H9 (cell line): ENCODE results near the gene MMS19. TPM values are rescaled to one million over a fixed set of nuclear protein-coding genes. Genes with fewer than 3 reads are reported as not detected.

Experiments
- DNase-seq: peaks from one replicate; pipeline ENCODE4 v3.0.0-alpha.2; 2017
- H2AFZ ChIP-seq: one replicate; pipeline ENCODE4 v1.6.1; 2013; ENCODE audit warnings: mild to moderate bottlenecking, low read length, control low read depth, moderate library complexity
- H2AK5ac ChIP-seq: 2 replicates; pipeline ENCODE4 v1.6.1; 2013; ENCODE audit warnings: low read length, control low read depth, mixed read lengths; ENCODE audit not compliant: insufficient read length
- H2BK120ac ChIP-seq: one replicate; pipeline ENCODE4 v1.6.1; 2013; ENCODE audit warnings: low read depth, mild to moderate bottlenecking, low read length, control low read depth, inconsistent platforms; ENCODE audit not compliant: poor library complexity, severe bottlenecking
- H2BK12ac ChIP-seq: 2 replicates; pipeline ENCODE4 v1.6.1; 2013; ENCODE audit warnings: low read length, control low read depth, mixed read lengths, low read depth; ENCODE audit not compliant: insufficient read length
- H2BK15ac ChIP-seq: 2 replicates; pipeline ENCODE4 v1.6.1; 2013; ENCODE audit warnings: low read depth, low read length, control low read depth
- H2BK20ac ChIP-seq: one replicate; pipeline ENCODE4 v1.6.1; 2013; ENCODE audit warnings: low read depth, mild to moderate bottlenecking, low read length, control low read depth, inconsistent platforms; ENCODE audit not compliant: poor library complexity, severe bottlenecking
- H2BK5ac ChIP-seq: 2 replicates; pipeline ENCODE4 v1.6.1; 2013; ENCODE audit warnings: low read length, control low read depth, mixed read lengths; ENCODE audit not compliant: insufficient read length
- H3K14ac ChIP-seq: 2 replicates; pipeline ENCODE4 v1.6.1; 2013; ENCODE audit warnings: low read length, control low read depth; ENCODE audit not compliant: insufficient read depth
- H3K18ac ChIP-seq: 2 replicates; pipeline ENCODE4 v1.6.1; 2013; ENCODE audit warnings: low read depth, mild to moderate bottlenecking, mixed read lengths, low read length, control low read depth; ENCODE audit not compliant: insufficient read length
- H3K23ac ChIP-seq: 2 replicates; pipeline ENCODE4 v1.6.1; 2013; ENCODE audit warnings: low read length, control low read depth, mixed read lengths, low read depth; ENCODE audit not compliant: insufficient read length
- H3K23me2 ChIP-seq: 2 replicates; pipeline ENCODE4 v1.6.1; 2013; ENCODE audit warnings: low read depth, mild to moderate bottlenecking, mixed read lengths, low read length, control low read depth; ENCODE audit not compliant: insufficient read length, poor library complexity, severe bottlenecking
- H3K27ac ChIP-seq: 2 replicates; pipeline ENCODE4 v1.5.1; 2013; ENCODE audit warnings: low read length, control low read depth, mixed read lengths, low read depth; ENCODE audit not compliant: insufficient read length
- H3K27me3 ChIP-seq: 2 replicates; pipeline ENCODE4 v1.6.1; 2013; ENCODE audit warnings: low read length, control low read depth, inconsistent platforms; ENCODE audit not compliant: insufficient read depth
- H3K4ac ChIP-seq: 2 replicates; pipeline ENCODE4 v1.6.1; 2013; ENCODE audit warnings: low read depth, mild to moderate bottlenecking, control low read depth, inconsistent platforms, low read length, moderate library complexity
- H3K4me1 ChIP-seq: 2 replicates; pipeline ENCODE4 v1.6.1; 2013; ENCODE audit warnings: low read length, control low read depth, inconsistent platforms; ENCODE audit not compliant: insufficient read depth
- H3K4me2 ChIP-seq: 2 replicates; pipeline ENCODE4 v1.6.1; 2013; ENCODE audit warnings: low read length, control low read depth, mixed read lengths; ENCODE audit not compliant: insufficient read length, insufficient read depth
- H3K56ac ChIP-seq: 2 replicates; pipeline ENCODE4 v1.6.1; 2013; ENCODE audit warnings: low read depth, mild to moderate bottlenecking, mixed read lengths, low read length, control low read depth; ENCODE audit not compliant: insufficient read length
- H3K79me1 ChIP-seq: 2 replicates; pipeline ENCODE4 v1.6.1; 2013; ENCODE audit warnings: low read depth, mild to moderate bottlenecking, moderate library complexity, low read length, control low read depth, inconsistent platforms; ENCODE audit not compliant: insufficient read depth, poor library complexity, severe bottlenecking
- H3K79me2 ChIP-seq: 2 replicates; pipeline ENCODE4 v1.6.1; 2013; ENCODE audit warnings: low read length, control low read depth, inconsistent platforms; ENCODE audit not compliant: insufficient read depth
- H3K9ac ChIP-seq: 2 replicates; pipeline ENCODE4 v1.6.1; 2013; ENCODE audit warnings: low read length, control low read depth, mixed read lengths; ENCODE audit not compliant: insufficient read length; ENCODE audit errors: extremely low read depth
- H3K9me3 ChIP-seq: one replicate; pipeline ENCODE4 v1.6.1; 2013; ENCODE audit warnings: low read depth, low read length, inconsistent platforms; ENCODE audit not compliant: control insufficient read depth
- H3T11ph ChIP-seq: one replicate; pipeline ENCODE4 v1.6.1; 2013; ENCODE audit warnings: mild to moderate bottlenecking, low read length, control low read depth, inconsistent platforms
- H4K20me1 ChIP-seq: one replicate; pipeline ENCODE4 v1.6.1; 2013; ENCODE audit not compliant: control insufficient read depth, insufficient read length, insufficient read depth
- H4K5ac ChIP-seq: 2 replicates; pipeline ENCODE4 v1.6.1; 2013; ENCODE audit warnings: low read depth, mild to moderate bottlenecking, mixed read lengths, low read length, control low read depth; ENCODE audit not compliant: insufficient read length
- H4K8ac ChIP-seq: replicated peaks from 2 replicates; pipeline ENCODE4 v1.6.1; 2013; ENCODE audit warnings: low read length, control low read depth, mixed read lengths, low read depth; ENCODE audit not compliant: insufficient read length
- H4K91ac ChIP-seq: 2 replicates; pipeline ENCODE4 v1.6.1; 2013; ENCODE audit warnings: low read depth, mild to moderate bottlenecking, moderate library complexity, mixed read lengths, low read length, control low read depth; ENCODE audit not compliant: insufficient read length
- H3K27ac Mint-ChIP-seq, 3 experiments: 2 replicates in 2 of 3; 3 replicates in 1 of 3; pipeline ENCODE4 v1.8.0; 2020 to 2021; ENCODE audit warnings: mixed read lengths in 3 of 3, mild to moderate bottlenecking in 1 of 3, moderate library complexity in 1 of 3
- H3K27me3 Mint-ChIP-seq: 2 replicates; pipeline ENCODE4 v1.8.0; 2021; ENCODE audit warnings: low read depth, mild to moderate bottlenecking, moderate library complexity, mixed read lengths
- H3K36me3 Mint-ChIP-seq, 3 experiments: 2 replicates in 2 of 3; 3 replicates in 1 of 3; pipeline ENCODE4 v1.8.0; 2020 to 2021; ENCODE audit warnings: low read depth in 3 of 3, mixed read lengths in 3 of 3; ENCODE audit not compliant: insufficient read depth in 1 of 3
- H3K4me1 Mint-ChIP-seq, 2 experiments: 2 replicates each; pipeline ENCODE4 v1.8.0; 2020; ENCODE audit warnings: mixed read lengths in 2 of 2
- H3K4me3 Mint-ChIP-seq, 2 experiments: 2 replicates in 1 of 2; 3 replicates in 1 of 2; pipeline ENCODE4 v1.8.0; 2020 to 2021; ENCODE audit warnings: mild to moderate bottlenecking in 2 of 2, mixed read lengths in 2 of 2, moderate library complexity in 1 of 2
- H3K9me3 Mint-ChIP-seq, 2 experiments: 2 replicates in 1 of 2; 3 replicates in 1 of 2; pipeline ENCODE4 v1.8.0; 2020; ENCODE audit warnings: mild to moderate bottlenecking in 2 of 2, mixed read lengths in 2 of 2, moderate library complexity in 1 of 2
- CTCF ChIP-seq: fragments of 200-600 bp; sonication (generic); conservative IDR thresholded peaks from 3 replicates; pipeline ENCODE4 v1.8.0; 2021; ENCODE audit warnings: antibody characterized with exemption, mild to moderate bottlenecking
- WGBS: extraction: QIAGEN DNeasy Blood & Tissue Kit; methylation state at CpG from one replicate; pipeline ENCODE4 v1.1.7; 2013; ENCODE audit warnings: missing lambda C conversion rate, low lambda C conversion rate, mixed read lengths; ENCODE audit not compliant: insufficient read length; ENCODE audit errors: extremely low coverage; 5-methylcytosine and 5-hydroxymethylcytosine counted together
- total RNA-seq: library from RNA; stranded (reverse); gene quantifications from 2 replicates; pipeline ENCODE4 v1.2.1, GENCODE V29; 2021

MMS19 gene
- total RNA-seq, 1 experiment from 2014 or later = 102 TPM

GRCh38 chr10:97490592-97490991, 7.6 kb downstream of the MMS19 start:
- H3K4me2 ChIP-seq = no peak overlapping the region
- H3K9me3 ChIP-seq = no peaks in the 10 kb centered on the region
- no peak overlapping the region for H2BK5ac ChIP-seq
- no peak overlapping the region for H3K4me3 Mint-ChIP-seq
- no peaks in the 10 kb centered on the region for H3K27me3 ChIP-seq
- H3K36me3 Mint-ChIP-seq = peaks cover 0 to 17% (median 17%) of the 10 kb centered on the region in 3 experiments; a peak in 5 of 7 replicates
- no peaks in the 10 kb centered on the region for H3K9me3 Mint-ChIP-seq
- no peak overlapping the region for H3K9ac ChIP-seq
- no CpG with 5 or more reads among the region's 2 CpGs for WGBS
- no peak overlapping the region for H2AFZ ChIP-seq
- no peak overlapping the region for H3K18ac ChIP-seq
- no peak overlapping the region for H2BK12ac ChIP-seq
- H3K27ac ChIP-seq = no peak overlapping the region
- H3K4ac ChIP-seq = no peak overlapping the region
- H3K27me3 Mint-ChIP-seq = no peaks in the 10 kb centered on the region; the same call in 1 of the 2 replicates
- no peak for DNase-seq
- no peak overlapping the region for H3K14ac ChIP-seq
- no peak overlapping the region for H2AK5ac ChIP-seq
- H2BK120ac ChIP-seq = no peak overlapping the region
- no peak overlapping the region for H2BK15ac ChIP-seq
- H2BK20ac ChIP-seq = no peak overlapping the region
- H3K27ac Mint-ChIP-seq = peak overlapping the region; percentile 5 to 68 (median 58); a peak in 4 of 7 replicates
- H3K4me1 ChIP-seq = peaks cover 6% of the 10 kb centered on the region; the same call in 1 of the 2 replicates
- no peak overlapping the region for H4K8ac ChIP-seq
- no peak overlapping the region for H3K56ac ChIP-seq
- H4K91ac ChIP-seq = no peak overlapping the region
- H4K5ac ChIP-seq = no peak overlapping the region
- no peaks in the 10 kb centered on the region for H4K20me1 ChIP-seq
- no peak overlapping the region for H3T11ph ChIP-seq
- H3K79me1 ChIP-seq = peaks cover 15% of the 10 kb centered on the region
- H3K79me2 ChIP-seq = peaks cover 38% of the 10 kb centered on the region; the same call in 1 of the 2 replicates
- no peak overlapping the region for H3K23ac ChIP-seq
- H3K23me2 ChIP-seq = no peaks in the 10 kb centered on the region
- peaks cover 23 to 31% of the 10 kb centered on the region in 2 experiments for H3K4me1 Mint-ChIP-seq
- no peak for TF ChIP-seq CTCF
